TTC549 (cell line): ENCODE data around the gene ZNF8.
"Not testable (repeated sequence)": the region's sequence is repeated elsewhere in the genome, so short reads cannot be mapped to it uniquely, and the experiment has no call there.

Source experiments
- FAIRE-seq: peaks from 2 replicates; lab custom pipeline; 2012; peaks lifted over from hg19 to GRCh38; lab: Jason Lieb, UNC

ZNF8 gene

GRCh38 chr19:58278541-58279041, at the start of gene ZNF8:
Gene ZNF8 (plus strand): TSS chr19:58278955. CDS start chr19:58279082, 127 bp downstream.
- peak; percentile 95 for FAIRE-seq

GRCh38 chr19:58229255-58229639, 49.5 kb upstream of the ZNF8 start:
- no peak for FAIRE-seq

DNA sequence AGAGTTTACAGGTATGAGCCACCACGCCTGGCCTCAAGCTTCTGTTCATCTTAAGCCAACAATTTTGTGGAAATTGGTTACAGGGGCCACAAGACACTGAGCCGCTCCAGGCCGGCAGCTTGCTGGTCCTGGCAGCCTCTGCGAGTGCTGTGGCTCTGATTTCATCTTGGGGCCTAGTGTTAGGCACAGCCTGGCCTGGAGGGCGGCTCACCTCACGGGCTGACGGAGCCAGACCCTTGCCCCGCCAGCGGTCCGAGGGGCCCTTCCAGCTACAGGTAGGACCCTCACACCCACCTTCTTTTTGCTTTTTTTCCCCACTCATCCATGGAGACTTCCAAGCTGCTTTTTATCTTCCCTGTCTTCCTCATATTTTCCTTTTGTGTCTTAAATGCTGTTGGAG, 41.4 kb upstream of the ZNF8 start:
- no peak for FAIRE-seq

GRCh38 chr19:58243351-58243750, 35.4 kb upstream of the ZNF8 start:
- no peak for FAIRE-seq

GRCh38 chr19:58248886-58249285, 29.9 kb upstream of the ZNF8 start:
- FAIRE-seq: no peak

- FAIRE-seq: no peak
These were observed 26.6 kb upstream of the ZNF8 start for GRCh38 chr19:58252102-58252685.

DNA sequence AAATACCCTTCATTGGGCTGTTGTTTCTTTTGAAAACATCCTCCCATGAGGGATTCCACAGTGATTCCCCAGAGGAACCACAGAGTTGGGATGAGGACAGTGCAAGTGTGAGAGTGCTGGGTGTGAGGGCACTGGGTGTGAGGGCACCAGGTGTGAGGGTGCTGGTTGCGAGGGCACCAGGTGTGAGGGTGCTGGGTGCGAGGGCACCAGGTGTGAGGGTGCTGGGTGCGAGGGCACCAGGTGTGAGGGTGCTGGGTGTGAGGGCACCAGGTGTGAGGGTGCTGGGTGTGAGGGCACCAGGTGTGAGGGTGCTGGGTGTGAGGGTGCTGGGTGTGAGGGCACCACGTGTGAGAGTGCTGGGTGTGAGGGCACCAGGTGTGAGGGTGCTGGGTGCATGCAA, 20.5 kb upstream of the ZNF8 start:
- FAIRE-seq: not testable (repeated sequence)

GRCh38 chr19:58261600-58261967, 17.2 kb upstream of the ZNF8 start:
- FAIRE-seq: no peak

DNA sequence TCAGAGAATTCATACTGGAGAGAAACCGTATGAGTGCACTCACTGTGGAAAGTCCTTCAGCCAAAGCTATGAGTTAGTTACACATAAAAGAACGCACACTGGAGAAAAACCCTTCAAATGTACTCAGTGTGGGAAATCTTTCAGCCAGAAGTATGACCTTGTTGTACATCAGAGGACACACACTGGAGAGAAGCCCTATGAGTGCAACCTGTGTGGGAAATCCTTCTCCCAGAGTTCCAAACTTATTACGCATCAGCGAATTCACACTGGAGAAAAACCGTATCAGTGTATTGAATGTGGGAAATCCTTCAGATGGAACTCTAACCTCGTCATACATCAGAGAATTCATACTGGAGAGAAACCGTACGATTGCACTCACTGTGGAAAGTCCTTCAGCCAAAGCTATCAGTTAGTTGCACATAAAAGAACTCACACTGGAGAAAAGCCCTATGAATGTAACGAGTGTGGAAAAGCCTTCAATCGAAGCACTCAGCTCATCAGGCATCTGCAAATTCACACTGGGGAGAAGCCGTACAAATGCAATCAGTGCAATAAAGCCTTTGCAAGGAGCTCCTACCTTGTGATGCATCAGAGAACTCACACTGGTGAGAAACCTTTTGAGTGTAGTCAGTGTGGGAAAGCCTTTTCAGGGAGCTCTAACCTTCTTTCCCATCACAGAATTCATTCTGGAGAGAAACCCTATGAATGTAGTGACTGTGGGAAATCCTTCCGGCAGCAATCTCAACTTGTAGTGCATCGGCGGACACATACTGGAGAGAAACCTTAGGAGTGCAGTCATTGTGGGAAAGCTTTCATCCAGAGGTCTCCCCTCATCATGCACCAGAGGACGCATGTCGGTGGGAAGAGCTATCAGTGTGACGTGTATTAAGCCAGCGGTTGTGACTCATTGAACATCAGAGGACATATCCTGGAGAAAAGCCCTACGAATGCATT, 16.5 kb upstream of the ZNF8 start:
- FAIRE-seq: no peak

DNA sequence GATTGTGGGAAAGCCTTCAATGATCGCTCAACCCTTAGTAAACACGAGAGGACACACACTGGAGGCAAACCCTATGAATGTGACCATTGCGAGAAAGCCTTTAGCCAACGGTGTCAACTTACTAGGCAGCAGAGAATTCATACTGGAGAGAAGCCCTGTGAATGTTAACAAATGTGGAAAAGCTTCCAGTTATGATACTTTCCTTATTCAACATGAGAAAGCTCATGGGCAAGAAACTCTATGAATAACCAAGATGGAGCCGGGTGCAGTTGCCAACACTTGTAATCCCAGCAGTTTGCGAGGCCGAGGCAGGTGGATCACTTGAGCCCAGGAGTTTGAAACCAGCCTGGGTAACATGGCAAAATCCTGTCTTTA, 15.8 kb upstream of the ZNF8 start:
- no peak for FAIRE-seq

- FAIRE-seq: no peak
These were observed 13.7 kb upstream of the ZNF8 start for GRCh38 chr19:58265100-58265499.

- no peak for FAIRE-seq
These were observed 10.4 kb upstream of the ZNF8 start for GRCh38 chr19:58268344-58268743.

GRCh38 chr19:58274771-58275201, 4.0 kb upstream of the ZNF8 start:
- no peak for FAIRE-seq

GRCh38 chr19:58275564-58275963, 3.2 kb upstream of the ZNF8 start:
- no peak for FAIRE-seq

DNA sequence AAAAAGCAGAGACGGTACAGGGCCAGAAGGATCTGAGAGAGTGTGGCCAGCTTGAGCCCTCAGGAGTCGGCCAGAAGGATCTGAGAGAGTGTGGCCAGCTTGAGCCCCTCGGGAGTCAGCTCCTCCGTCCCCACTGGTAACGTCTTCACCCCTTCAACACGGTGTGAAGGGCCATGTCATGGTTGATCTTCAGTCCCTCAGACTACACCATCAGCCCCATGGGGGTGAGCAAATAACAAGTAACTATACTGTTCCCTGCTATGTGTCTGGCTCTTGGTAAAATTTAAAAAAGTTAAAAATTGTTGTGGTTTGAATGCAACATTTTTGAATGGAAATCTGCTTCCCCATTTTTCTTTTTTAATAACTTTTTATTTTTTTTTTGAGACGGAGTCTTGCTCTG, 1.6 kb upstream of the ZNF8 start:
- FAIRE-seq: no peak

- FAIRE-seq: no peak
These were observed 811 bp upstream of the ZNF8 start for GRCh38 chr19:58277748-58278540.

GRCh38 chr19:58279042-58279924, 528 bp downstream of the ZNF8 start:
- no peak for FAIRE-seq

DNA sequence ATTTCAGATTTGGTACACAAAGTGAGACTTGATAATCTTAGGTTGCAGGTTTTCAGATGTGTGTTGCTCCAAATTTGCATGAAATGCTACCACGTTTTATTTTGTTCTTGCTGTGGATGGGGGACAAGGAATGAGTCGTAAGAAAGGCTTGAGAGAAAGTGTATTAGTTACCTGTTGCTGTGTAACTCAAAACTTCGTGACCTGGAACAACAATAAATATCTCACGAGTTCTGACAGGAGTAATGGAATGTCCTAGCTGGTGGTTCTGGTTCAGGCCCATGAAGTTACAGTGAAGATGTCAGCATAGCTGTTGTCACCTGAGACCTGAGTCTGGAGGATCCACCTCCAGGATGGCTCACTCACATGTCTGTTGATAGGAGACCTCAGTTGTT, 1.2 kb downstream of the ZNF8 start:
- no peak for FAIRE-seq

DNA sequence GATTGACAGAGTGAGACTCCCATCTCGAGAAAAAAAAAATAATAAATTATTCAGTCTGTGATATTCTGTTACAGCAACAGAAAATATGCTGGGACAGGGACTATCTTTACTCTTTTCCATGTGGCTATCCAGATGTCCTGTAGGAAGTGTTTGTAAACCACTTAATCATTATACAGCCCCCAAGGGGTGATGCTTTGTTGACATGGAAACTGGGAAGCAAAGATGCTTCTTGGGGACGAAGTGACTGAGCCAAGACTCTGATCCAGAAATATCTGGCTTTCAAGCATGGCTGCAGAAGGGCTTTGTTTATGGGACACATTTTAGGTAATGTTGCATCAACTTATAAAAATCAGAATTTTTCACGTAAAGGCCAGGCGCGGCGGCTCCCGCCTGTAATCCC, 5.4 kb downstream of the ZNF8 start:
- no peak for FAIRE-seq

- no peak for FAIRE-seq
These were observed 13.2 kb downstream of the ZNF8 start for GRCh38 chr19:58291943-58292342.

DNA sequence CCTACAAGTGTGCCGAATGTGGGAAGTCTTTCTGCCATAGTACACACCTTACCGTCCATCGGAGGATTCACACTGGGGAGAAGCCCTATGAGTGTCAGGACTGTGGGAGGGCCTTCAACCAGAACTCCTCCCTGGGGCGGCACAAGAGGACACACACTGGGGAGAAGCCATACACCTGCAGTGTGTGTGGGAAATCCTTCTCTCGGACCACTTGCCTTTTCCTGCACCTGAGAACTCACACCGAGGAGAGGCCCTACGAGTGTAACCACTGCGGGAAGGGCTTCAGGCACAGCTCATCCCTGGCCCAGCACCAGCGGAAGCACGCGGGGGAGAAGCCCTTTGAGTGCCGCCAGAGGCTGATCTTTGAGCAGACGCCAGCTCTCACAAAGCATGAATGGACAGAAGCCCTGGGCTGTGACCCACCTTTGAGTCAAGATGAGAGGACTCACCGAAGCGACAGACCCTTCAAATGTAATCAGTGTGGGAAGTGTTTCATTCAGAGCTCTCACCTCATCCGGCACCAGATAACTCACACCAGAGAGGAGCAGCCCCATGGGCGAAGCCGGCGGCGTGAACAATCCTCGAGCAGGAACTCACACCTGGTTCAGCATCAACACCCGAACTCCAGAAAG, 16.1 kb downstream of the ZNF8 start:
- no peak for FAIRE-seq
